22Rv1 (cell line): ENCODE results near the gene KCNJ15.

Source experiments
- H3K27ac ChIP-seq: fragments of 450-650 bp; 2 replicates; pipeline ENCODE4 v1.5.1; 2017
- ZFX ChIP-seq: fragments of 450-650 bp; IDR thresholded peaks from 2 replicates; pipeline ENCODE4 v1.6.1; 2017; ENCODE audit warnings: antibody characterized with exemption, borderline replicate concordance
- TF ChIP-seq, protein P1 (sequence below): fragments of 450-650 bp; IDR thresholded peaks from 2 replicates; pipeline ENCODE4 v1.5.1; 2017; ENCODE audit warnings: mild to moderate bottlenecking

KCNJ15 gene

DNA sequence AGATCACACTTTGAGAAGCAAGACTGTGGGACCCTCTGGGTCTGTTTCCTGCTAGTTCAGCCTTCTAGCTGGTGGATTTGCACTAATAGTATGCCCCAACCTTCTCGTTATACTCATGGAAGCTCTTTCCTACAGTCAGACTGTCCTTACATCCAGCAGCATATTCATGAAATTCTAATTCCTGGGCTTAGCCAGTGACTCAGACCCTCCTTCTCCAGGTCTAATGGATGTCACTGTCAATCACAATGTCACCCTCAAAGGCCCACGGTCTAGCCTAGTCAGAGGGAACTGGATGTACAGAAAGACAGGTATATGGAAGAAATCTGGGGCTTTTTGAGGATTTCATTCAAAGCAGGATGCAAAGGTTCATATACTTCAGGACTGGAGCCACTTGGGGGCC is 72.4 kb downstream of the KCNJ15 start:
- no peak for TF ChIP-seq ZFX
- TF ChIP-seq, protein P1, sequence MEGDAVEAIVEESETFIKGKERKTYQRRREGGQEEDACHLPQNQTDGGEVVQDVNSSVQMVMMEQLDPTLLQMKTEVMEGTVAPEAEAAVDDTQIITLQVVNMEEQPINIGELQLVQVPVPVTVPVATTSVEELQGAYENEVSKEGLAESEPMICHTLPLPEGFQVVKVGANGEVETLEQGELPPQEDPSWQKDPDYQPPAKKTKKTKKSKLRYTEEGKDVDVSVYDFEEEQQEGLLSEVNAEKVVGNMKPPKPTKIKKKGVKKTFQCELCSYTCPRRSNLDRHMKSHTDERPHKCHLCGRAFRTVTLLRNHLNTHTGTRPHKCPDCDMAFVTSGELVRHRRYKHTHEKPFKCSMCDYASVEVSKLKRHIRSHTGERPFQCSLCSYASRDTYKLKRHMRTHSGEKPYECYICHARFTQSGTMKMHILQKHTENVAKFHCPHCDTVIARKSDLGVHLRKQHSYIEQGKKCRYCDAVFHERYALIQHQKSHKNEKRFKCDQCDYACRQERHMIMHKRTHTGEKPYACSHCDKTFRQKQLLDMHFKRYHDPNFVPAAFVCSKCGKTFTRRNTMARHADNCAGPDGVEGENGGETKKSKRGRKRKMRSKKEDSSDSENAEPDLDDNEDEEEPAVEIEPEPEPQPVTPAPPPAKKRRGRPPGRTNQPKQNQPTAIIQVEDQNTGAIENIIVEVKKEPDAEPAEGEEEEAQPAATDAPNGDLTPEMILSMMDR, result no peak
- H3K27ac ChIP-seq, result no peak overlapping the region

DNA sequence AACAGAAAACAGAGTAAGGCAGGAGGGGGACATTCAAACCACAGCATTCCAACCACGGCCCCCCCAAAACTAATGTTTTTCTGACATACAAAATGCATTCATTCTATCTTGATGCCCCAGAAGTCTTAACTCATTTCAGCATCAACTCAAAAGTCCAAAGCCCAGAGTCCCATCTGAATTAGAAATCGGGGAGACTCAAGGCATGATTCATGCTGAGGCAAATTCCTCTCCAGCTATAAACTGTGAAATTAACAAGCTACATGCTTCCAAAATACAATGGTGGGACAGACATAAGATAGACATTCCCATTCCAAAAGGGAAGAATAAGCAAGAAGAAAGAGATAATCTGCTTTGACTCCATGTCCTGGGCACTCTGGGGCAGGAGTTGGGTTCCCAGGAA is 73.9 kb downstream of the KCNJ15 start:
- no peak for TF ChIP-seq ZFX
- TF ChIP-seq, protein P1, result no peak
- H3K27ac ChIP-seq, result no peak overlapping the region

DNA sequence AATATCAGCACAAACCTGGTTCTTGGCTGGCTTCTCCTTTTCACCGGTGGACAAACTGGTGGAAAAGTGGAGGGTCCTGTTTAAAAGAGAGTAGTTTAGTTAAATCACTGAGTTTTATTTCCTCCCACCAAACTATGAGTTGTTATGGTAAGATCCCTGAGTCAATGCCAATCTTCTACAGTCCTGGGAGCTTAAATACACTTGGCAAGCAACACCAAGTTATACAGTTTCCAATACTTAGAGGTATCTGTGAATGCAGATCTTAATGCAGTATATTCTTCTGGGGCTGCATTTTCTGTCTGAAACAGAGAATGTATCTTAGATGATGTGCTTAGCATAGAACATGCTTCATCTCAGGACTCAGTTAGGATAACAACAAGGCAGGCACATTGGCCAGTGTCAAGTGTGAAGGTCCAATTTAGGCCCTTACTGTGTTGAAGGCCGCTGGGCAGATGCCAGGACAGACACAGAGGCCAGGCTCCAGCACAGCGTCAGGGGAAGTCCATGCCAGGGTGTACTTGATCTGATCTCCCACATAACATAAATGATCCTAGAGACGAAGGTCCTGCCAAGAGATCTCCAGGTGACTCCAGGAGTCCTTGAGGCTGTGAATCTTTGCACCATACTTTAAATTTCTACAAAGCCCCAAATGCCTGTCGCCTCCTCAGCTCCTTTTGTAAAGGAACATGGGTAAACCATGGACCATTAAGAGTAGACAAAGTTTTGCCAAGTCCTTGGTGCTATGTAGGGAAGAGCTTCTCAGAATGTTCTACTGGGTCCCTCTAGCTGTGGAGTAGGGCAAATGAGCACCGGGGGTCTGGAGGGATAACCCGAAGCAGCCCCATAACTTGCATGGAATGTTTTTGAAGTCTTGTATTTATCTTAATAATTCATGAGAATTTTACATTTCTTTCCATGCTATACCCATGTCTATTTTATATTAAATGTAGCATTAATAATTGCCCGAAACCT is 76.8 kb downstream of the KCNJ15 start:
- no peak overlapping the region for H3K27ac ChIP-seq
- no peak for TF ChIP-seq ZFX
- TF ChIP-seq, protein P1, result no peak

DNA sequence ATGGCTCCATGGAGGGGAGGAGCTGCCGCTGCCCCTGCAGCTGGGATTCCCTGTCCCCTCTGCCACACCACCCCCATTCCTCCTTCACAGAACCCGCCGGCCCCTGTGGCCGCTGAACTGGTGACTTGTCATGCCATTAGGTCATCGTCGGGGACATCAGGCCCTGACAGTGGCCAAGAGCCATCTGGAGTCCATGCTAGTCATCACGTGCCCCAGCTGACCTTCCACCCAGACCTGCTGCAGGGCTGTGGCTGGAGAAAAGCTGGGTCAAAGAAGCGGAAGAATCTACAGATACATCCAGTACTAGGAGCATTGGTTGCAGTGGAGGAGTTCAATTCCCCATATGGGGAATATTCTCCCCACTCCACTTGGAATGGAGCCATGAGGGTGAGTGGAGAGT is 78.1 kb downstream of the KCNJ15 start:
- no peak overlapping the region for H3K27ac ChIP-seq
- TF ChIP-seq, protein P1, result no peak
- TF ChIP-seq ZFX, result no peak

DNA sequence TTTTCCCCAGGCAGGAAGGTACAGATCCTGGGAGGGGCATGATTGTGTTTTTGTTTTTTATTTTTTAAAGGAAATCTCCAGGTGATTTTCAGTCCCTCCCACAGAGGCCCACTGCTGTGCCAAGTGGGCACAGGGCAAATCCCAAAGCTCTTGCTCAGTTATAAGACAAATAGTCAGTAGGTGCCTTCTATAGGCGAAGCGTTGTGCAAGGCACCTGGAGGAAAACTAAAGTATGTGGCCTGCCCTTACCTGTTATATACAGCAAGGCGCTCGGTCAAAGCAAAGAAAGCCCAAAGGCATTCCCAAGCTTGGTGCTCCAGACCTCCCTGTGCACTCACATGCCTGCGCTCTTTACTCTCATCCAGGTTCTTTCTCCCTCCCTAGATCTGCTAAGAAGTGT is 81.0 kb downstream of the KCNJ15 start:
- TF ChIP-seq, protein P1, result no peak
- TF ChIP-seq ZFX, result no peak
- no peak overlapping the region for H3K27ac ChIP-seq

DNA sequence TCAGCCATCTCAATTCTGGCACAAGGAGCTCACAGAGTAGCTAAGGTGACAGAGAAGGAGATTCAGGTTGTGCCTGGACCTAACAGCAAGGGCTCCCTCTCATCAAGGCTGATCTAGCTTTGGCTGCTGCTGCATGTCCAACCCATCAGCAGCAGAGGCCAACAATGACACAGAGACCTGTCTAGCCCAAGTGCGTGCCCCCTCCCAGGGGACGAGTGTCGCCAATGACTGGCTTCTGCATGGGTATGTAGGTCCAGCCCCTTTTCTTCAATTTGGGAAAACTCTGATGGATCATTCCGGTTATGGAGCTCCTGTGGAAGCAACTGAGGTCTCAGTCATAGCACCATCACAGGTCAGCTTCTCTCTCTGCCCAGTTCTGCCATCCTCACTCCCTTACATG is 83.3 kb downstream of the KCNJ15 start:
- TF ChIP-seq, protein P1, result no peak
- no peak for TF ChIP-seq ZFX
- no peak overlapping the region for H3K27ac ChIP-seq

DNA sequence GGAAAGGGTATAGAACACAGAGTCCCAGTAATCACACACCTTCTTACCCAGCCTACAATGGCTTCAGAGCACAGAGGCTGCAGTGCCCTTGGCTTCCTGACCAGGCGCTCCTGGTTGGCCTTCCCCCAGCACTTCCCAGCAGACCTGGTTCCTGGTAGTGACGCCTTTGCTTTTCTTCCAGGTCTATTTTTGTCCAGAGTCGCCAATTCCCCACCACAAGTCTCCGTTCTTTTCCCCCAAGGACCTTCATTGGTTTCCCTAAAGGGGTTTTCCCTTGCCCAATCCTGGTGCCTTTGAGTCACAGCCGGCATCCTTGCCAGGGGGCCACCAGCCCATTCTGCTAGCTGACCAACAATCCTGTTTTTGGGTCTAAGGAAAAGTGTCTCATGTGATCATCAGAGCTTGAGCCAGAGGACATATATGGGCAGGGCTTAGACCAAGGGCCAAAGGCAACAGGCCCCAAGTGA is 84.8 kb downstream of the KCNJ15 start:
- TF ChIP-seq, protein P1, result no peak
- TF ChIP-seq ZFX, result no peak
- H3K27ac ChIP-seq, result no peak overlapping the region
